SK-N-SH treated with all-trans-retinoic acid at 6 μM for 48 hours (cell line): ENCODE data around the gene DLK1.

Experiments used
- CREB5 ChIP-seq: fragments of 250-450 bp; sonication (Bioruptor Pico); IDR thresholded peaks from 2 replicates; pipeline ENCODE4 v1.5.1; 2020; ENCODE audit warnings: low read depth, mild to moderate bottlenecking, moderate library complexity
- RARB ChIP-seq: fragments of 250-450 bp; sonication (Bioruptor Pico); IDR thresholded peaks from 2 replicates; pipeline ENCODE4 v1.8.0; 2021; ENCODE audit warnings: mild to moderate bottlenecking, moderate library complexity
- TCF4 ChIP-seq: fragments of 250-450 bp; sonication (Bioruptor Pico); IDR thresholded peaks from 2 replicates; pipeline ENCODE4 v1.8.0; 2021; ENCODE audit warnings: mild to moderate bottlenecking, moderate library complexity, borderline replicate concordance

- no peak for TF ChIP-seq CREB5
- no peak for TF ChIP-seq RARB
- no peak for TF ChIP-seq TCF4 (CRISPR knock-in tag)
These were observed 27.8 kb upstream of the DLK1 start for GRCh38 chr14:100698666-100699448.
